HUES64 (cell line): ENCODE results near the gene KCNK2.

Experiments
- H3K27ac ChIP-seq: 2 replicates; pipeline ENCODE4 v1.7.0; 2013; ENCODE audit warnings: low read depth, low read length, inconsistent platforms
- H3K27me3 ChIP-seq: 2 replicates; pipeline ENCODE4 v1.6.1; 2013; ENCODE audit warnings: mild to moderate bottlenecking, low read length; ENCODE audit not compliant: insufficient read depth
- H3K36me3 ChIP-seq: 2 replicates; pipeline ENCODE4 v1.6.1; 2013; ENCODE audit warnings: mild to moderate bottlenecking, low read length; ENCODE audit not compliant: insufficient read depth
- H3K4me1 ChIP-seq: 2 replicates; pipeline ENCODE4 v1.6.1; 2013; ENCODE audit warnings: mild to moderate bottlenecking, low read length, moderate library complexity; ENCODE audit not compliant: insufficient read depth
- H3K4me3 ChIP-seq: 2 replicates; pipeline ENCODE4 v1.5.1; 2013; ENCODE audit warnings: mild to moderate bottlenecking, low read length, moderate library complexity
- H3K9ac ChIP-seq: 2 replicates; pipeline ENCODE4 v1.6.1; 2013; ENCODE audit warnings: mild to moderate bottlenecking, low read depth, low read length
- H3K9me3 ChIP-seq: 2 replicates; pipeline ENCODE4 v1.6.1; 2013; ENCODE audit warnings: low read depth, low read length; ENCODE audit not compliant: insufficient read depth
- WGBS: fragments of 150-250, 120-280 bp; methylation state at CpG from one replicate; pipeline ENCODE4 v1.1.7; 2013; ENCODE audit warnings: missing lambda C conversion rate; 5-methylcytosine and 5-hydroxymethylcytosine counted together

KCNK2 gene

GRCh38 chr1:215101511-215101910 lies 19.0 kb downstream of the KCNK2 start:
- H3K36me3 ChIP-seq: no peaks in the 10 kb centered on the region
- no peaks in the 10 kb centered on the region for H3K27me3 ChIP-seq
- H3K27ac ChIP-seq: no peak overlapping the region
- no peaks in the 10 kb centered on the region for H3K9me3 ChIP-seq
- WGBS: 81% methylated on average over 2 of the region's 3 CpGs
- no peak overlapping the region for H3K9ac ChIP-seq
- no peak overlapping the region for H3K4me3 ChIP-seq
- no peaks in the 10 kb centered on the region for H3K4me1 ChIP-seq

DNA sequence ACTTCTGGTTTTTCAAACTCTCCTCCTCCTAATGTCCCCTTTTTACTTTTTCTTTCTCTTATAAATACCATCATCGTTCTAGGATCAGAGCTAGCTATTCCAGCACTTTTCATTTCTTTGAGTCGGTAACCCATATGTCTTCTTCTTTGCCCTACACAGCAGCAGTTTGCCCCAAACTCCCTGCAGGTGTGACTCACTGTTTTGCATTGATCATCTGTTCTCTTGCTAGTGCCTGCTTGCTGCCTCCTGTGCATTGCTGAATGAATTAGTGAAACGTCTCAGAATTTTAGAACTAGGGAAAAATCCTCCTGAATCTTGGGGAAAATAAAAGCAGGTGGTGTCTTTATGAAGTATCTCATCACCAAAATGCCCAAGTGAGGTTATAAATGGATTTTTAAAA lies 21.7 kb downstream of the KCNK2 start:
- WGBS: 50% methylated on average over 3 of the region's 3 CpGs
- no peak overlapping the region for H3K27ac ChIP-seq
- no peaks in the 10 kb centered on the region for H3K27me3 ChIP-seq
- H3K9ac ChIP-seq: no peak overlapping the region
- H3K9me3 ChIP-seq: peaks cover 6% of the 10 kb centered on the region; the same call in 1 of the 2 replicates
- no peak overlapping the region for H3K4me3 ChIP-seq
- no peaks in the 10 kb centered on the region for H3K4me1 ChIP-seq
- no peaks in the 10 kb centered on the region for H3K36me3 ChIP-seq

- no peak overlapping the region for H3K9ac ChIP-seq
- peaks cover 6% of the 10 kb centered on the region; the same call in 1 of the 2 replicates for H3K9me3 ChIP-seq
- no peak overlapping the region for H3K27ac ChIP-seq
- no peaks in the 10 kb centered on the region for H3K36me3 ChIP-seq
- H3K4me1 ChIP-seq: no peaks in the 10 kb centered on the region
- H3K4me3 ChIP-seq: no peak overlapping the region
- H3K27me3 ChIP-seq: no peaks in the 10 kb centered on the region
- WGBS: 92% methylated on average over 2 of the region's 2 CpGs
Observed at GRCh38 chr1:215106067-215106466, 23.5 kb downstream of the KCNK2 start.

- H3K27ac ChIP-seq: no peak overlapping the region
- H3K9me3 ChIP-seq: peaks cover 6% of the 10 kb centered on the region; the same call in 1 of the 2 replicates
- 92% methylated on average over 5 of the region's 5 CpGs for WGBS
- no peaks in the 10 kb centered on the region for H3K4me1 ChIP-seq
- no peak overlapping the region for H3K4me3 ChIP-seq
- no peaks in the 10 kb centered on the region for H3K27me3 ChIP-seq
- no peak overlapping the region for H3K9ac ChIP-seq
- H3K36me3 ChIP-seq: no peaks in the 10 kb centered on the region
Observed at GRCh38 chr1:215109171-215109570, 26.6 kb downstream of the KCNK2 start.

- H3K27me3 ChIP-seq: no peaks in the 10 kb centered on the region
- H3K4me1 ChIP-seq: no peaks in the 10 kb centered on the region
- no peak overlapping the region for H3K27ac ChIP-seq
- no peak overlapping the region for H3K4me3 ChIP-seq
- H3K9me3 ChIP-seq: peaks cover 6% of the 10 kb centered on the region; the same call in 1 of the 2 replicates
- WGBS: 87% methylated on average over 3 of the region's 3 CpGs
- no peak overlapping the region for H3K9ac ChIP-seq
- H3K36me3 ChIP-seq: no peaks in the 10 kb centered on the region
Observed at GRCh38 chr1:215111916-215112315, 29.4 kb downstream of the KCNK2 start.

- WGBS: 83% methylated on average over 3 of the region's 3 CpGs
- Histone ChIP-seq H3K4me1 (no peaks in the 10 kb centered on the region), H3K4me3 (no peak overlapping the region), H3K9ac (no peak overlapping the region), H3K9me3 (no peaks in the 10 kb centered on the region), H3K27ac (no peak overlapping the region), H3K36me3 (no peaks in the 10 kb centered on the region), H3K27me3 (no peaks in the 10 kb centered on the region)
Observed at GRCh38 chr1:215113776-215114153, 31.2 kb downstream of the KCNK2 start.

- Histone ChIP-seq H3K4me3 (no peak overlapping the region), H3K36me3 (no peaks in the 10 kb centered on the region), H3K27ac (no peak overlapping the region), H3K9me3 (no peaks in the 10 kb centered on the region), H3K27me3 (no peaks in the 10 kb centered on the region), H3K9ac (no peak overlapping the region), H3K4me1 (no peaks in the 10 kb centered on the region)
- WGBS: 90% methylated on average over 2 of the region's 2 CpGs
Observed at GRCh38 chr1:215114154-215114933, 31.8 kb downstream of the KCNK2 start.

- Histone ChIP-seq H3K27me3 (no peaks in the 10 kb centered on the region), H3K4me3 (no peak overlapping the region), H3K4me1 (no peaks in the 10 kb centered on the region), H3K9ac (no peak overlapping the region), H3K9me3 (no peaks in the 10 kb centered on the region), H3K36me3 (no peaks in the 10 kb centered on the region), H3K27ac (no peak overlapping the region)
- 100% methylated on average over 1 of the region's 1 CpG for WGBS
Observed at GRCh38 chr1:215115760-215116159, 33.2 kb downstream of the KCNK2 start.

GRCh38 chr1:215118081-215118480 lies 35.5 kb downstream of the KCNK2 start:
- no peak overlapping the region for H3K4me3 ChIP-seq
- H3K27me3 ChIP-seq: no peaks in the 10 kb centered on the region
- H3K9ac ChIP-seq: no peak overlapping the region
- H3K9me3 ChIP-seq: no peaks in the 10 kb centered on the region
- WGBS: no CpG with 5 or more reads among the region's 1 CpG
- no peaks in the 10 kb centered on the region for H3K36me3 ChIP-seq
- no peaks in the 10 kb centered on the region for H3K4me1 ChIP-seq
- no peak overlapping the region for H3K27ac ChIP-seq

DNA sequence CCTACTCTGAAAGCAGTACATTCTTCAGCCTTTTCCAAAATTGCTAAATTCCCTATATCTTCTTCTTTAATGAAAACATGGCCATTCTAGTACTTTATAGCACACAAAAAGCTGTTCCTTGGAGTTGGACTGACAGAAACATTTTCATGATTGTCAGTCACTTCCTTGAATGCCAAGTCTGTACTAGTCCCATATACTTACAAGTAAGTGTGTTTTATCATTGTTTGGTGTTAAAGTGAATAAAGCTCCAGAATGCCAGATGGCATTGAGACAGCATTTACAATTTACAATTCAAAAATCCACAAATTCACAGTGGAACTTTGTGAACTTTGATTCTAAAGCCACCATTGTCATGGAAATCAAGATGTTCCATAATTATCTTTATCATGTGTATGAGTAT lies 36.5 kb downstream of the KCNK2 start:
- Histone ChIP-seq H3K36me3 (no peaks in the 10 kb centered on the region), H3K9me3 (no peaks in the 10 kb centered on the region), H3K9ac (no peak overlapping the region), H3K27ac (no peak overlapping the region), H3K4me3 (no peak overlapping the region), H3K4me1 (no peaks in the 10 kb centered on the region), H3K27me3 (no peaks in the 10 kb centered on the region)

DNA sequence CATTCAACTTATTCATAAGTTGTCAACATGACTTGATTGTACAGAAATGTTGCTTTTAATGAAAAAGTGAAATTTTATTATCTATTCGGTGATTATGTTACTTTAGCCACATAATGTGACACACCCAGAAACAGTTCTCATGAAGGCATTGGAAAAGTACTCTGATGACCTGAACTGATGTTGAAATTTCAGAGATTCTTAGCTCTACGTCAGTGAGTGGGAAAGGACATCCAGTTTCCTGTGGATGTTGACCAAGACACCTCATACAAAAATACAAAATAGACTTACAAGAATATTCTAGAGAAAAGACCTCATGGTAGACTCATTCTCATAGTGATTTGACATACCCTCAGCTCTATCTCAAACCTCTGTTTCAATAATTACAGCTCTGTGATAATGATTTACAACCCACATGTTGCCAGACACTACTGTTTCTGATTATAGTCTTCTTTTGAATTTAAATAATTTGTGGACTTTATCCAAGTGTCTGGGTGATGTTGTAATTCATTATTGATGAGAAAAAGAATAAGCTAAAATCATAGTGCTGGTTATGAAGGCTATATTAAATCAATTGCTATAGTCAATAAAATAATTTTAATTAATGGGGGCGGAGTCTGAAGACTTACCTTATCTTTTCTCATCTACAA lies 37.3 kb downstream of the KCNK2 start:
- Histone ChIP-seq H3K4me3 (no peak overlapping the region), H3K9me3 (no peaks in the 10 kb centered on the region), H3K27ac (no peak overlapping the region), H3K9ac (no peak overlapping the region), H3K36me3 (no peaks in the 10 kb centered on the region), H3K4me1 (no peaks in the 10 kb centered on the region), H3K27me3 (no peaks in the 10 kb centered on the region)
- 87% methylated on average over 2 of the region's 3 CpGs for WGBS
